ENCODE results near the gene ANKRD13A. TPM values are rescaled to one million over a fixed set of nuclear protein-coding genes. Genes with fewer than 3 reads are reported as not detected.

Gene ANKRD13A
- total RNA-seq, 1 experiment from 2014 or later = 19.9 TPM

DNA sequence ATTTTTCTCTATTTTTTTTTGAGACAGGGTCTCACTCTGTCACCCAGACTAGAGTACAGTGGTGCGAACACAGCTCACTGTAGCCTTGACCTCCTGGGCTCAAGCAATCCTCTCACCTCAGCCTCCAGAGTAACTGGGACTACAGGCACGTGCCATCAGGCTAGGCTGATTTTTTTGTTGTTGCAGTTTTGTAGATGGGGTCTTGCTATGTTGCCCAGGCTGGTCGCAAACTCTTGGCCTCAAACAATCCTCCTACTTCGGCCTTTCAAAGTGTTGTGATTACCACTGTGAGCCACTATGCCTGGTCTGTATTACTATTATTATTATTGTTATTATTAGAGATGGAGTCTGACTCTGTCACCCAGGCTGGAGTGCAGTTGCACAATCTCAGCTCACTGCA, 26.4 kb upstream of the ANKRD13A start:
- Histone ChIP-seq H3K79me2 (ENCODE audit: insufficient read depth, low read length) (no peaks in the 10 kb centered on the region), H3K4me2 (ENCODE audit: low read length) (no peak overlapping the region), H3K36me3 (ENCODE audit: control insufficient read depth in 1 of 2, insufficient read depth in 2 of 2, low read length in 2 of 2) (peaks cover 0 to 2% of the 10 kb centered on the region in 2 experiments; a peak in 2 of 4 replicates), H4K20me1 (ENCODE audit: insufficient read depth) (no peaks in the 10 kb centered on the region), H3K4me1 (ENCODE audit: control insufficient read depth in 1 of 2, insufficient read depth in 2 of 2, low read length in 2 of 2) (peaks cover 3 to 13% of the 10 kb centered on the region in 2 experiments; a peak in 3 of 4 replicates), H3K27me3 (ENCODE audit: insufficient read depth, low read length) (no peaks in the 10 kb centered on the region), H3K4me3 (replicated peaks in 1 of 2; ENCODE audit: low read depth in 1 of 2, low read length in 2 of 2) (no peak overlapping the region), H3K9me2 (ENCODE audit: insufficient read depth) (no peaks in the 10 kb centered on the region), H2AFZ (ENCODE audit: low read depth, low read length, poor library complexity, severe bottlenecking) (no peak overlapping the region), H3K9me3 (ENCODE audit: control insufficient read depth in 1 of 2, insufficient read depth in 1 of 2, low read depth in 1 of 2, low read length in 2 of 2) (no peaks in the 10 kb centered on the region), H3K9ac (ENCODE audit: low read length) (no peak overlapping the region), H3K27ac (ENCODE audit: low read depth, low read length) (no peak overlapping the region)
- BruUV-seq (replicated peaks) = no TSS peak
- TF ChIP-seq, protein P1, sequence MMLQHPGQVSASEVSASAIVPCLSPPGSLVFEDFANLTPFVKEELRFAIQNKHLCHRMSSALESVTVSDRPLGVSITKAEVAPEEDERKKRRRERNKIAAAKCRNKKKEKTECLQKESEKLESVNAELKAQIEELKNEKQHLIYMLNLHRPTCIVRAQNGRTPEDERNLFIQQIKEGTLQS (IDR thresholded peaks at IDR 0.05) = no peak
- TF ChIP-seq CBX3 (IDR thresholded peaks at IDR 0.05; ENCODE audit: low read depth) (no peak), EGR1 (IDR thresholded peaks at IDR 0.05; ENCODE audit: low read depth) (no peak), POLR2A (IDR thresholded peaks at IDR 0.05; ENCODE audit: borderline replicate concordance, extremely low read depth, insufficient read depth, insufficient read length) (no peak), POLR2AphosphoS5 (IDR thresholded peaks at IDR 0.05; ENCODE audit: low read depth, low read length) (no peak), JUND (IDR thresholded peaks at IDR 0.05) (no peak), CEBPB (IDR thresholded peaks at IDR 0.05; ENCODE audit: low read depth) (no peak), SP1 (IDR thresholded peaks at IDR 0.05; ENCODE audit: low read depth) (no peak)
- DNase-seq (ENCODE audit: low read depth, low spot score) (no peak), ATAC-seq (no peak)
- intact Hi-C loops (cut with micrococcal nuclease) = no loop called here
- POLR2A ChIA-PET = no interaction called here
- CTCF ChIA-PET = no interaction called here
- RAD21 ChIA-PET (ENCODE audit: low non-redundant PET in 1 of 2, low total read pairs in 2 of 2, uncharacterized antibody in 2 of 2, unreplicated experiment in 2 of 2) = no interaction called here

DNA sequence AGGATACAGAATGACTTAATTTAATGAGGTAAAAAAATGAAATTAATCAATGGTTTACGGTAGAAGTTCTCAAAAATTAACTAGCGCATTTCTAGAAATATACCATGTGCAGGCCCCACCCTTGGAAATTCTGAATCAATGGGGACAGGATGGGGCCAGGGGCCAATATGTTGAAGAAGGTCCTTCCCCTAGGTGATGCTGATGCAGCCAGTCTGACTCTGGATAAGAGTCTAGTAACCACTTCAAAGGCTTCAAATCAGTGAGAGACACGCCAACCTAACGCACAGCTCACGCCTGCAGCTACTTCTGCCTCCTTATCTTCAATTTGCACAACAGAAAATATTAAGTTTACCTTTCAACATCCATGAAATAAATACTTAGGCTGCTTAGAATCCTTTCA, 17.9 kb upstream of the ANKRD13A start:
- H3K79me2 ChIP-seq (ENCODE audit: insufficient read depth, low read length) = no peaks in the 10 kb centered on the region
- H3K27me3 ChIP-seq (ENCODE audit: insufficient read depth, low read length) = no peaks in the 10 kb centered on the region
- no peak overlapping the region for H3K27ac ChIP-seq (ENCODE audit: low read depth, low read length)
- peaks cover 27 to 31% of the 10 kb centered on the region in 2 experiments for H3K36me3 ChIP-seq (ENCODE audit: control insufficient read depth in 1 of 2, insufficient read depth in 2 of 2, low read length in 2 of 2)
- H3K9me2 ChIP-seq (ENCODE audit: insufficient read depth) = no peaks in the 10 kb centered on the region
- no peaks in the 10 kb centered on the region for H4K20me1 ChIP-seq (ENCODE audit: insufficient read depth)
- H3K9me3 ChIP-seq (ENCODE audit: control insufficient read depth in 1 of 2, insufficient read depth in 1 of 2, low read depth in 1 of 2, low read length in 2 of 2) = no peaks in the 10 kb centered on the region
- ChIA-PET RAD21 (ENCODE audit: low non-redundant PET in 1 of 2, low total read pairs in 2 of 2, uncharacterized antibody in 2 of 2, unreplicated experiment in 2 of 2) (no interaction called here), CTCF (no interaction called here), POLR2A (no interaction called here)
- H3K4me3 ChIP-seq (replicated peaks in 1 of 2; ENCODE audit: low read depth in 1 of 2, low read length in 2 of 2) = no peak overlapping the region
- H3K4me2 ChIP-seq (ENCODE audit: low read length) = no peak overlapping the region
- ATAC-seq (no peak), DNase-seq (ENCODE audit: low read depth, low spot score) (no peak)
- no peaks in the 10 kb centered on the region for H3K4me1 ChIP-seq (ENCODE audit: control insufficient read depth in 1 of 2, insufficient read depth in 2 of 2, low read length in 2 of 2)
- TF ChIP-seq CBX3 (IDR thresholded peaks at IDR 0.05; ENCODE audit: low read depth) (no peak), POLR2AphosphoS5 (IDR thresholded peaks at IDR 0.05; ENCODE audit: low read depth, low read length) (no peak), SIN3A (IDR thresholded peaks at IDR 0.05; ENCODE audit: low read depth) (no peak), EGR1 (IDR thresholded peaks at IDR 0.05; ENCODE audit: low read depth) (no peak), YY1 (IDR thresholded peaks at IDR 0.05; ENCODE audit: extremely low read depth, insufficient replicate concordance, low read depth, low read length) (no peak), RAD21 (IDR thresholded peaks at IDR 0.05; ENCODE audit: low read depth) (no peak), JUND (IDR thresholded peaks at IDR 0.05) (no peak), SRF (IDR thresholded peaks at IDR 0.05; ENCODE audit: low read depth) (no peak)
- TF ChIP-seq, protein P2, sequence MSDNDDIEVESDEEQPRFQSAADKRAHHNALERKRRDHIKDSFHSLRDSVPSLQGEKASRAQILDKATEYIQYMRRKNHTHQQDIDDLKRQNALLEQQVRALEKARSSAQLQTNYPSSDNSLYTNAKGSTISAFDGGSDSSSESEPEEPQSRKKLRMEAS (IDR thresholded peaks at IDR 0.05) = no peak
- TF ChIP-seq, protein P3, sequence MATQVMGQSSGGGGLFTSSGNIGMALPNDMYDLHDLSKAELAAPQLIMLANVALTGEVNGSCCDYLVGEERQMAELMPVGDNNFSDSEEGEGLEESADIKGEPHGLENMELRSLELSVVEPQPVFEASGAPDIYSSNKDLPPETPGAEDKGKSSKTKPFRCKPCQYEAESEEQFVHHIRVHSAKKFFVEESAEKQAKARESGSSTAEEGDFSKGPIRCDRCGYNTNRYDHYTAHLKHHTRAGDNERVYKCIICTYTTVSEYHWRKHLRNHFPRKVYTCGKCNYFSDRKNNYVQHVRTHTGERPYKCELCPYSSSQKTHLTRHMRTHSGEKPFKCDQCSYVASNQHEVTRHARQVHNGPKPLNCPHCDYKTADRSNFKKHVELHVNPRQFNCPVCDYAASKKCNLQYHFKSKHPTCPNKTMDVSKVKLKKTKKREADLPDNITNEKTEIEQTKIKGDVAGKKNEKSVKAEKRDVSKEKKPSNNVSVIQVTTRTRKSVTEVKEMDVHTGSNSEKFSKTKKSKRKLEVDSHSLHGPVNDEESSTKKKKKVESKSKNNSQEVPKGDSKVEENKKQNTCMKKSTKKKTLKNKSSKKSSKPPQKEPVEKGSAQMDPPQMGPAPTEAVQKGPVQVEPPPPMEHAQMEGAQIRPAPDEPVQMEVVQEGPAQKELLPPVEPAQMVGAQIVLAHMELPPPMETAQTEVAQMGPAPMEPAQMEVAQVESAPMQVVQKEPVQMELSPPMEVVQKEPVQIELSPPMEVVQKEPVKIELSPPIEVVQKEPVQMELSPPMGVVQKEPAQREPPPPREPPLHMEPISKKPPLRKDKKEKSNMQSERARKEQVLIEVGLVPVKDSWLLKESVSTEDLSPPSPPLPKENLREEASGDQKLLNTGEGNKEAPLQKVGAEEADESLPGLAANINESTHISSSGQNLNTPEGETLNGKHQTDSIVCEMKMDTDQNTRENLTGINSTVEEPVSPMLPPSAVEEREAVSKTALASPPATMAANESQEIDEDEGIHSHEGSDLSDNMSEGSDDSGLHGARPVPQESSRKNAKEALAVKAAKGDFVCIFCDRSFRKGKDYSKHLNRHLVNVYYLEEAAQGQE (IDR thresholded peaks at IDR 0.05; ENCODE audit: low read depth) = no peak
- intact Hi-C loops (cut with micrococcal nuclease) = no loop called here
- no TSS peak for BruUV-seq (replicated peaks)
- no peak overlapping the region for H2AFZ ChIP-seq (ENCODE audit: low read depth, low read length, poor library complexity, severe bottlenecking)
- no peak overlapping the region for H3K9ac ChIP-seq (ENCODE audit: low read length)
